Nephron progenitor cell (in vitro differentiated cells): ENCODE data around the gene LRIG1.

ENCODE experiments used
- DNase-seq: peaks from one replicate; pipeline ENCODE4 v3.0.0; 2021
- H3K27ac Mint-ChIP-seq: 2 replicates; pipeline ENCODE4 v1.8.0; 2021; ENCODE audit warnings: mild to moderate bottlenecking, moderate library complexity, mixed read lengths
- H3K27me3 Mint-ChIP-seq: 2 replicates; pipeline ENCODE4 v1.8.0; 2021; ENCODE audit warnings: mild to moderate bottlenecking, low read depth, mixed read lengths; ENCODE audit not compliant: poor library complexity
- H3K36me3 Mint-ChIP-seq: 2 replicates; pipeline ENCODE4 v1.8.0; 2021; ENCODE audit warnings: low read depth, mixed read lengths
- H3K4me1 Mint-ChIP-seq: 2 replicates; pipeline ENCODE4 v1.8.0; 2021; ENCODE audit warnings: mixed read lengths
- H3K4me3 Mint-ChIP-seq: 2 replicates; pipeline ENCODE4 v1.8.0; 2021; ENCODE audit warnings: mild to moderate bottlenecking, moderate library complexity, mixed read lengths
- H3K9me3 Mint-ChIP-seq: 2 replicates; pipeline ENCODE4 v1.8.0; 2021; ENCODE audit warnings: mild to moderate bottlenecking, moderate library complexity, mixed read lengths
- TF ChIP-seq, protein P1 (sequence below): fragments of 200-600 bp; sonication (generic); IDR thresholded peaks from 2 replicates; pipeline ENCODE4 v1.5.0; 2021; ENCODE audit warnings: antibody characterized with exemption

Gene LRIG1

DNA sequence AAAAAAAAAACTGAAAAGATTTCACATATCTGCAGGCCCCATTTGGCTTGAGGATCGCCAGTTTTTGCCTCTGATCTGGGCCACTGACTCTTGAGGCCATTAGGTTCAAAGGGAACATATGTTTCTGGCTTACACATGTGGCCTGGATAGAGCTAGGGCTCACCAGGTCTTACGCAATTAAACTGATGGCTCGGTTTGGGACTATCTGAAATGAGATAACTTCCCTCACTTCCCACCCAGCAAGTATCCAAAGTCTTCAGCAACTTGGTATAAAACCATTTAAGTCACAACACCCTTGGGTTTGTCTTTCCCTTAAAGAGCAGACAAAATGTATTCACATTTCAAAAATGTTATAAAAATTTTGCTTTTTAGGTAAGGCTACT is 36.3 kb downstream of the LRIG1 start:
- Mint-ChIP-seq H3K4me1 (peaks cover 65% of the 10 kb centered on the region), H3K36me3 (peaks cover 24% of the 10 kb centered on the region), H3K27ac (no peak overlapping the region), H3K27me3 (peaks cover 7% of the 10 kb centered on the region), H3K4me3 (no peak overlapping the region), H3K9me3 (no peaks in the 10 kb centered on the region)
- TF ChIP-seq, protein P1, sequence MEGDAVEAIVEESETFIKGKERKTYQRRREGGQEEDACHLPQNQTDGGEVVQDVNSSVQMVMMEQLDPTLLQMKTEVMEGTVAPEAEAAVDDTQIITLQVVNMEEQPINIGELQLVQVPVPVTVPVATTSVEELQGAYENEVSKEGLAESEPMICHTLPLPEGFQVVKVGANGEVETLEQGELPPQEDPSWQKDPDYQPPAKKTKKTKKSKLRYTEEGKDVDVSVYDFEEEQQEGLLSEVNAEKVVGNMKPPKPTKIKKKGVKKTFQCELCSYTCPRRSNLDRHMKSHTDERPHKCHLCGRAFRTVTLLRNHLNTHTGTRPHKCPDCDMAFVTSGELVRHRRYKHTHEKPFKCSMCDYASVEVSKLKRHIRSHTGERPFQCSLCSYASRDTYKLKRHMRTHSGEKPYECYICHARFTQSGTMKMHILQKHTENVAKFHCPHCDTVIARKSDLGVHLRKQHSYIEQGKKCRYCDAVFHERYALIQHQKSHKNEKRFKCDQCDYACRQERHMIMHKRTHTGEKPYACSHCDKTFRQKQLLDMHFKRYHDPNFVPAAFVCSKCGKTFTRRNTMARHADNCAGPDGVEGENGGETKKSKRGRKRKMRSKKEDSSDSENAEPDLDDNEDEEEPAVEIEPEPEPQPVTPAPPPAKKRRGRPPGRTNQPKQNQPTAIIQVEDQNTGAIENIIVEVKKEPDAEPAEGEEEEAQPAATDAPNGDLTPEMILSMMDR = no peak
- no peak for DNase-seq

GRCh38 chr3:66463730-66464511 is 36.9 kb downstream of the LRIG1 start:
- Mint-ChIP-seq H3K27ac (peak overlapping the region; percentile 84), H3K9me3 (no peaks in the 10 kb centered on the region), H3K27me3 (peaks cover 7% of the 10 kb centered on the region), H3K4me1 (peaks cover 69% of the 10 kb centered on the region), H3K4me3 (no peak overlapping the region), H3K36me3 (peaks cover 28% of the 10 kb centered on the region)
- TF ChIP-seq, protein P1 = no peak
- no peak for DNase-seq

DNA sequence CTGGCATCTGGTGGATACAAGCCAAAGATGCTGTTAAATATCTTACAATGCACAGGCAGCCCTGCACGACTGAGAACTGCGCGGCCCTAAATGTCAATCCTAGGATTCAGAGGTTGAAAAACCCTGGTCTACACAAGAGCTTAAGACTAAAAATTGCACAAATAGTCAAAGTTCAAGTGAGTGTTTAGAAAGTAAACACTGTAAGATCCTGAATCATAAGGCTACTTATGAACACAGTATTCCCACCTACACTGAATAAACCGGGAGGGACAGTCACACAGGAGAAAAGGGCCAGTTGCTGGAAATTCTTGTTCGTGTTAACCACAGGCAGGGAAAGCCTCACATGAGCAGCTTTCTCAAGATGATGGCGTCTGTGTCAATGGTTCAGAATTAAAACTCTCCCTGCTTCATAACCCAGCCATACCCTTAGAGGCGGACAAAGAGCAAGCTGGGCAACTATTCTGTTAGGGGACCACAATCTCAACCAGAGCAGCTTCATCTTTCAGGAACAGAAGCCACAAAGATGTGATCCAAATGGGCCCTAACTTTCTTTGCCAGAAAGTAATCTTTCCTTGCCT is 37.7 kb downstream of the LRIG1 start:
- TF ChIP-seq, protein P1 = no peak
- Mint-ChIP-seq H3K4me3 (no peak overlapping the region), H3K36me3 (peaks cover 28% of the 10 kb centered on the region), H3K4me1 (peaks cover 67% of the 10 kb centered on the region), H3K27ac (peak overlapping the region; percentile 77), H3K27me3 (peaks cover 7% of the 10 kb centered on the region), H3K9me3 (no peaks in the 10 kb centered on the region)
- no peak for DNase-seq

GRCh38 chr3:66457252-66457651 is 43.6 kb downstream of the LRIG1 start:
- Mint-ChIP-seq H3K9me3 (no peaks in the 10 kb centered on the region), H3K4me3 (no peak overlapping the region), H3K4me1 (peaks cover 56% of the 10 kb centered on the region), H3K36me3 (peaks cover 41% of the 10 kb centered on the region), H3K27ac (no peak overlapping the region), H3K27me3 (peaks cover 2% of the 10 kb centered on the region)
- TF ChIP-seq, protein P1 = no peak
- no peak for DNase-seq

- no peak for DNase-seq
- Mint-ChIP-seq H3K4me3 (no peak overlapping the region), H3K36me3 (peaks cover 36% of the 10 kb centered on the region), H3K4me1 (peaks cover 56% of the 10 kb centered on the region), H3K27me3 (no peaks in the 10 kb centered on the region), H3K27ac (peak overlapping the region; percentile 75), H3K9me3 (no peaks in the 10 kb centered on the region)
- TF ChIP-seq, protein P1 = no peak
These were observed 44.1 kb downstream of the LRIG1 start for GRCh38 chr3:66456711-66457173.
